CD4-positive, alpha-beta T cell treated with Interleukin-4 for 1 hour (primary cell): Measurements from ENCODE around the gene GNAQ.

Experiments used
- DNase-seq, 2 donors: peaks; one replicate each; pipeline ENCODE4 v3.0.0-alpha.2; 2020 to 2022

GNAQ gene

GRCh38 chr9:77965445-77966123, 66.0 kb downstream of the GNAQ start:
- no peak for DNase-seq

- DNase-seq = no peak
These were observed 67.4 kb downstream of the GNAQ start for GRCh38 chr9:77964258-77964657.

- no peak for DNase-seq
These were observed 70.1 kb downstream of the GNAQ start for GRCh38 chr9:77961541-77961940.

- no peak for DNase-seq
These were observed 71.1 kb downstream of the GNAQ start for GRCh38 chr9:77960356-77961153.

GRCh38 chr9:77959803-77960202, 71.8 kb downstream of the GNAQ start:
- DNase-seq = no peak

- DNase-seq = no peak
These were observed 74.0 kb downstream of the GNAQ start for GRCh38 chr9:77957652-77958051.

GRCh38 chr9:77956555-77956954, 75.1 kb downstream of the GNAQ start:
- DNase-seq = no peak

GRCh38 chr9:77954666-77955015, 77.0 kb downstream of the GNAQ start:
- DNase-seq = no peak

GRCh38 chr9:77954013-77954665, 77.5 kb downstream of the GNAQ start:
- no peak for DNase-seq

GRCh38 chr9:77953590-77953989, 78.0 kb downstream of the GNAQ start:
- DNase-seq = no peak

- DNase-seq = no peak
These were observed 78.8 kb downstream of the GNAQ start for GRCh38 chr9:77952635-77953328.

- no peak for DNase-seq
These were observed 80.2 kb downstream of the GNAQ start for GRCh38 chr9:77951369-77951768.

GRCh38 chr9:77949751-77950436, 81.7 kb downstream of the GNAQ start:
- DNase-seq = no peak

GRCh38 chr9:77947651-77948050, 84.0 kb downstream of the GNAQ start:
- DNase-seq = no peak

GRCh38 chr9:77946969-77947620, 84.5 kb downstream of the GNAQ start:
- no peak for DNase-seq

- no peak for DNase-seq
These were observed 85.3 kb downstream of the GNAQ start for GRCh38 chr9:77946296-77946695.

GRCh38 chr9:77945798-77946197, 85.8 kb downstream of the GNAQ start:
- no peak for DNase-seq

- peak; percentile 35 to 46 for DNase-seq
These were observed 86.9 kb downstream of the GNAQ start for GRCh38 chr9:77944556-77945243.

GRCh38 chr9:77943057-77943456, 88.6 kb downstream of the GNAQ start:
- no peak for DNase-seq

GRCh38 chr9:77939149-77939668, 92.4 kb downstream of the GNAQ start:
- no peak for DNase-seq

GRCh38 chr9:77938163-77938562, 93.4 kb downstream of the GNAQ start:
- DNase-seq = no peak
